ENCODE results near the gene CARD11. TPM values are rescaled to one million over a fixed set of nuclear protein-coding genes. Genes with fewer than 3 reads are reported as not detected.

CARD11 gene
- under 0.01 TPM for total RNA-seq

DNA sequence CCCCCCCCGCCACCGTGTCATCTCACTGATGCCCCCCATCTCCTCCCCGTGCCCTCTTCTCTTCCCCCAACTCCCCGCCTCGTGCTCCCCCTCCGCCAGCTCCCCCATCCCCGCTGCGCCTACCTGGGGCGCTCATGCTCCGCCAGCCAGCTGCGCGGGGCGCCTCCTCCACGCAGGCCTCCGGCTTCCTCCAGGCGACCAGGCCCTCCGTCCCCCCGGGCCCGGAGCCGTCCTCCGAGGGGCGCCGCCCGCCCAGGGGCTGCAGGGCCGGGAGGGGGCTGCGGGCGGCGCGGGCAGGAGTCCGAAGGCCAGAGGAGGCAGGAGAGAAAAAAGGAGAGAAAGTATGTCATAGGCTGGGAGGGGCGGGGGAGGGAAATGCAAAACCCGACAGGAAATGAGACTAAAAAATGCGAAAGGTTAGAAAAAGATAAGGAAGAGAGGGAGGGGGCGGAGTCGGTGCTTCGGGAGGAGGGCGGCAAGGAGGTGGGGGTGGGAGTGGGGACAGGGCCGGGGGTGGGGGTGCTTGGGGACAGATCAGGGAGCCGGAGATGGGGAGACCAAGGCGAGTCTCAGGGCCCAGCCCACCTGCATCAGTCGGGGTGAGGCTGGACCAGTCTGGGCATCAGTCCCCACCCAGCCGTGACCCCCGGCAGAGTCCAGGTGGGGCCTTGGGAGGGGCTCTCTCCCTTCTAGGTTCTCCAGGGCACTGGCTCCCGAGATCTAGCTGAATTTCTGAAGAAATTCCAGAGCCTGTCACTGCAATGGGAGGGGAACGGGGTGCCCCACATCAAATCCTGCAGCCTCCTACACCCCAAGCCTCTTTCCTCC is at the start of gene CARD11:
CARD11 (minus strand) TSS at position 324 of the 828 bp plus-strand sequence. CDS start 85,361 bp downstream, outside the sequence.

Other genes starting within 250 kb of the CARD11 start
- gene GNA12, start 199.6 kb downstream of the CARD11 start, total RNA-seq = 26.6 TPM

Data from parietal lobe (tissue), 1 donor.